ENCODE results near the gene ACP2. TPM values are rescaled to one million over a fixed set of nuclear protein-coding genes. Genes with fewer than 3 reads are reported as not detected.
"Not testable (repeated sequence)": the region's sequence is repeated elsewhere in the genome, so short reads cannot be mapped to it uniquely, and the experiment has no call there.

Gene ACP2
- polyA plus RNA-seq, 4 donors: 50.8 to 61.4 (median 56.5) TPM

DNA sequence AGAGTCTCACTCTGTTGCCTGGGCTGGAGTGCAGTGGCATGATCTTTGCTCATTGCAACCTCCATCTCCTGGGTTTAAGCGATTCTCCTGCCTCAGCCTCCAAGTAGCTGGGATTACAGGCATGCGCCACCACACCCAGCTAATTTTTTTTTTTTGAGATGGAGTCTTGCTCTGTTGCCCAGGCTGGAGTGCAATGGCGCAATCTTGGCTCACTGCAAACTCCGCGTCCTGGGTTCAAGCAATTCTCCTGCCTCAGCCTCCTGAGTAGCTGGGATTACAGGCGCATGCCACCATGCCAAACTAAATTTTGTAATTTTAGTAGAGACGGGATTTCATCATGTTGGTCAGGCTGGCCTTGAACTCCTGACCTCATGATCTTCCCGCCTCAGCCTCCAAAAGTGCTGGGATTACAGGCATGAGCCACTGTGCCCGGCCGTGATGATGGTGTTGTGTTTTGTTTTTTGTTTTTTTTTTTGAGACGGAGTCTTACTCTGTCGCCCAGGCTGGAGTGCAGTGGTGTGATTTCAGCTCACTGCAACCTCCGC, 40.5 kb downstream of the ACP2 start:
- DNase-seq (ENCODE audit: low read depth in 4 of 4, low spot score in 3 of 4): not testable (repeated sequence)

DNA sequence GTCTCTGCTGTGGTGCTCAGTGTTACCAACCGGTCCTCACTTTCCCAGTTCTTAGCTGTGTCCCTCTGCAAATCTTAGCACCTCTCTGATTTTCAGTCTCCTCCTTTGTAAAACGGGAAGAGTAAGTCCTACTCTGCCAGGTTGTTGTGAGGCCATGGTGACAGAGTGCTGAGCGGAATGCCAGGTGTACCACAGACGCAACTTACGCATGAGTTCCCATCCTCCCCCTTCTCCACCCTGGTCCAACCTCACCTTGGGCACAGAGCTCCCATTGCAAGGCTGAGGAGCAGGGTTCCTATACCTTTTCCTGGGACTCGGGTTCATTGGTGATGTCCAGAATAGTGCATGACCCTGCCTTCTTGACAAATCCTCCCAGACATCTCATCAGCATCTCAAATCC, 41.2 kb downstream of the ACP2 start:
- no peak for DNase-seq (ENCODE audit: low read depth in 4 of 4, low spot score in 3 of 4)

DNA sequence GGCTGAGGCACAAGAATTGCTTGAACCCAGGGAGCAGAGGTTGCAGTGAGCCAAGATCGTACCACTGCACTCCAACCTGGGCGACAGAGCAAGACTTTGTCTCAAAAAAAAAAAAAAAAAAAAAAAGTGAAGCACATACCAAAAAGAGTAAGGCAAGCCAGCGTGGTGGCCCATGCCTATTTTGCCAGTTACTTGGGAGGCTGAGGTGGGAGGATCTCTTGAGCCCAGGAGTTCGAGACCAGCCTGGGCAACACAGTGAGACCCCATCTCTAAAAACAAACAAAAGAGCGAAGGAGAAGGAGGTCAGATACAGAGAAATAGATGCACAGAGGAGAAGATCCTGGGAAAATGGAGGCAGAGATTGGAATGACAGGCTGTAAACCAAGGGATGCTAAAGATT, 42.0 kb downstream of the ACP2 start:
- not testable (repeated sequence) for DNase-seq (ENCODE audit: low read depth in 4 of 4, low spot score in 3 of 4)

- DNase-seq (ENCODE audit: low read depth in 4 of 4, low spot score in 3 of 4): no peak
Observed at GRCh38 chr11:47204637-47204989, 44.0 kb downstream of the ACP2 start.

DNA sequence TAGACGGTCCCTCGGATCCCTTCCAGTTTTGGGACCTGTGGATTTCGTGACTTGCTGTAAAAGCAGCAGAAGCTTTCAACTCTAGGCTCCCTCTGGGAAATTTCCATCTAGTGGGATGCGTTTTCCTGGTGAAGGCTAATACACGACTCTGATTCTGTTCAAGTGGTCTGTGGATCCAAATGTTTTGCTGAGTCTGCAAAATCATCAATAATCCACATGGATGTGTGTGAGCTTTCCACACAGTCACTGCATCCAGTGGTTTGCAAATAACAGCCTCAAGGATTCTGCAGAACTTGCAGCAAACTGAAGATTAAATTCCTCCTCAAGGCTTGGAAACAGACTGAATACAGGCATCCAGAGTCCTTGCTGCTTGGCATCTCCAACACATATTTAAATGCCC, 46.0 kb downstream of the ACP2 start:
- DNase-seq (ENCODE audit: low read depth in 4 of 4, low spot score in 3 of 4): no peak

DNA sequence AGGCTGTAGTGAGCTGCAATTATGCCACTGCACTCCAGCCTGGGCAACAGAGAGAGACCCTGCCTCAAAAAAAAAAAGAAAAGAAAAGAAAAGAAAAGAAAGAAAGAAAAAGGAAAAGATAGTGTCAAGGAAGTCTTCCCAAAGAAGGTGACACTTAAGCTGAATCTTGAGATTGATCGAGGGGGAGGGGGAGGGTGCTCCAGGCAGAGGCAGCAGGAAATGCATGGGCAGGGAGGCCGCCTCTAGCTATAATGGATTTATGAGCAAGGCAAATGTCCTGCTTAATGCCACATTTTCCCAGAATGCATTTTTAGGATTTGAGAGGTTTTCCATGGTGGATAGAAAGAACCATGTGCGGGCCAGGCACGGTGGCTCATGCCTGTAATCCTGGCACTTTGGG, 47.6 kb downstream of the ACP2 start:
- no peak for DNase-seq (ENCODE audit: low read depth in 4 of 4, low spot score in 3 of 4)

DNA sequence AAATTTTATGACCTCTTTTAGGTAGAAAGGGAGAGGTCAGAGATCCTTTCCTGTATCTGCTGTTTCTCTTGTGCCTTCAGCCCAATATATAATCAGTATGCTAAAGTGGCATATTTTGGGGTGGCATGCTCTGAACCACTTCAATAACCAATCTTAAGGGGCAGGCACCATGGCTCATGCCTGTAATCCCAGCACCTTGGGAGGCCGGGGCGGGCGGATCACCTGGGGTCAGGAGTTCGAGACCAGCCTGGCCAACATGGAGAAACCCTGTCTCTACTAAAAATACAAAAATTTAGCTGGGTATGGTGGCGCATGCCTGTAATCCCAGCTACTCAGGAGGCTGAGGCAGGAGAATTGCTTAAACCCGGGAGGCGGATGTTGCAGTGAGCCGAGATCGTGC, 50.5 kb downstream of the ACP2 start:
- not testable (repeated sequence) for DNase-seq (ENCODE audit: low read depth in 4 of 4, low spot score in 3 of 4)

- no peak for DNase-seq (ENCODE audit: low read depth in 4 of 4, low spot score in 3 of 4)
Observed at GRCh38 chr11:47192111-47192510, 56.5 kb downstream of the ACP2 start.

DNA sequence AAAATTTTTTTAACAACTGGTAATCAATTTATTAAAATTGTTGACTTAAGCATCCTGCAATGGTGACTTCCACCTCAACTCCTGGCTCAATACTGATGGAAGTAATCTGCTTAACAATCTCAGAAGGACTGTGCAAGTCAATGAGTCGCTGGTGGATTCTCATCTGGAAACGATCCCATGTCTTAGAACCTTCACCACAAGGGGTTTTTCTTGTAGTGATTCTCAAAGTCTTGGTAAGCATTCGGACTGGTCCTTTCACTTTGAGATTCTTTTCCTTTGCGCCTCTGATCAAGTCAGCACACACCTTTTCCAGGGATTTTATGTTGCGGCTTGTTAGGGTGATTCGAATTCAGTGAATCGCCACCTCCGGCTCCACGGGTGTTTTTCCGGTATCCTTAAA, 57.5 kb downstream of the ACP2 start:
- DNase-seq (ENCODE audit: low read depth in 4 of 4, low spot score in 3 of 4): not testable (repeated sequence)

Other genes with a start within 250 kb of the ACP2 start
- 10 to 100 TPM; 78.0 to 79.7 (median 79.1) TPM for gene ARFGAP2, start 71.9 kb downstream of the ACP2 start, polyA plus RNA-seq (ENCODE audit: insufficient read length in 4 of 4)
- gene PACSIN3, start 62.4 kb downstream of the ACP2 start, polyA plus RNA-seq (ENCODE audit: insufficient read length in 4 of 4): 10 to 100 TPM; 28.1 to 42.0 (median 31.3) TPM
- 10 to 100 TPM; 19.6 to 21.9 (median 21.5) TPM for gene DDB2, start 33.8 kb downstream of the ACP2 start, polyA plus RNA-seq (ENCODE audit: insufficient read length in 4 of 4)
- 10 to 100 TPM; 41.2 to 42.0 (median 41.8) TPM for gene NR1H3, start 9.2 kb upstream of the ACP2 start, polyA plus RNA-seq (ENCODE audit: insufficient read length in 4 of 4)
- gene MADD, start 21.3 kb upstream of the ACP2 start, polyA plus RNA-seq (ENCODE audit: insufficient read length in 4 of 4): 10 to 100 TPM; 34.5 to 51.2 (median 39.9) TPM
- under 1 TPM; 0.04 to 0.13 (median 0.11) TPM for gene MYBPC3, start 103.9 kb upstream of the ACP2 start, polyA plus RNA-seq (ENCODE audit: insufficient read length in 4 of 4)
- gene SPI1, start 129.7 kb upstream of the ACP2 start, polyA plus RNA-seq (ENCODE audit: insufficient read length in 4 of 4): 1 to 10 TPM; 2.7 to 3.7 (median 3.4) TPM
- gene SLC39A13, start 159.8 kb upstream of the ACP2 start, polyA plus RNA-seq (ENCODE audit: insufficient read length in 4 of 4): 10 to 100 TPM; 47.0 to 73.0 (median 53.9) TPM
- 100 to 1,000 TPM; 146 to 162 (median 150) TPM for gene PSMC3, start 177.6 kb upstream of the ACP2 start, polyA plus RNA-seq (ENCODE audit: insufficient read length in 4 of 4)
- gene RAPSN, start 200.3 kb upstream of the ACP2 start, polyA plus RNA-seq (ENCODE audit: insufficient read length in 4 of 4): under 1 TPM; 0.14 to 0.31 (median 0.21) TPM

Measured in right renal pelvis (tissue), 4 donors.